Activated CD4-positive, alpha-beta T cell treated with anti-CD3 and anti-CD28 coated beads, Interleukin-2, Interleukin-6, amounts not matched to agents 100 ng/mL and 50 ng/mL, durations not matched to agents 16 hours and 8 hours (primary cell): ENCODE measurements around the gene IGSF9B.

ENCODE experiments used
- DNase-seq: peaks from one replicate; pipeline ENCODE4 v3.0.0-alpha.2; 2020

IGSF9B gene

DNA sequence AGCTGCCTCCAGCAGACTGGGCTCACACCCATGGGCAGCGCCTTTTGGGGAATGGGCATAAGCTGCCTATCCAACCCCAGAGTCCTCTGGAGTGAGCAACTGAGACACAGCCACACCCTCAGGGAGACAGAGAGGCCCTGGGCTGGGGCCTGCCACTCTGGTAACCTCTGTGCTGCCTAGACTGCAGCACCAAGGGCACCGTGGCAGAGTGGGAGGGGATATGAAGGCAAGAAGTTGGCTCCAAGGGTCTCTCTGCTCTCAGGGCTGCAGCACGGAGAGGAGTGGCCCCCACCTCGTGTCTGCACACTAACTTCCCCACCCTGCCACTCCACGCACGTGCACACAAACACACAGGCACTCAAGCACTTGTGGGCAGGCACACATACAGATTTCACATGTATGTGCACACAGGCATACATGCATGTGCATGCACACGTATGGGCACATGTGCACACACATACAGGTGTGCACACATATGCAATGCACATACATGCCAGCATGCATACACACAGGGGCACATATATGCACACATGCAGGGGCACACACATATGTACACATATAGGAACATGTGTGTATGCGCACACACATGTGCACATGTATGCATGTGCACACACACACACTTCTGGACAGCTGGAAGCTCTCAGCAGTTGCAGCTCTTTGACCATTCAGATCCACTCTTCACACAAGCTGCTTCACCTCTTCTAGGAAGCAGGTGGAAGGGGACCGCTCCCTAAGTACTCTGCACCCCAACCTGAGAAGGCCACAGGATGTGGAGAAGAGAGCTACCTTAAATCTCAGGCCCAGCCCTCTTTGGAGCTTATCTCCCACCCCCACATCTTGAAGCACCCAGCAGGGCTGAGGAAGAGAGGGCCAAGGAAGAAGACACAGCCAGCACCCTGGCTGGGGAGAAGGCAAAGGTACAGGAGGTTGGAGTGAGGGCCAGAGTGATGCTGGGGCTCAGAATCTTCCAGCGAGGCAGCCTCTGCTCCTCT is 4.3 kb downstream of the IGSF9B start:
- no peak for DNase-seq

DNA sequence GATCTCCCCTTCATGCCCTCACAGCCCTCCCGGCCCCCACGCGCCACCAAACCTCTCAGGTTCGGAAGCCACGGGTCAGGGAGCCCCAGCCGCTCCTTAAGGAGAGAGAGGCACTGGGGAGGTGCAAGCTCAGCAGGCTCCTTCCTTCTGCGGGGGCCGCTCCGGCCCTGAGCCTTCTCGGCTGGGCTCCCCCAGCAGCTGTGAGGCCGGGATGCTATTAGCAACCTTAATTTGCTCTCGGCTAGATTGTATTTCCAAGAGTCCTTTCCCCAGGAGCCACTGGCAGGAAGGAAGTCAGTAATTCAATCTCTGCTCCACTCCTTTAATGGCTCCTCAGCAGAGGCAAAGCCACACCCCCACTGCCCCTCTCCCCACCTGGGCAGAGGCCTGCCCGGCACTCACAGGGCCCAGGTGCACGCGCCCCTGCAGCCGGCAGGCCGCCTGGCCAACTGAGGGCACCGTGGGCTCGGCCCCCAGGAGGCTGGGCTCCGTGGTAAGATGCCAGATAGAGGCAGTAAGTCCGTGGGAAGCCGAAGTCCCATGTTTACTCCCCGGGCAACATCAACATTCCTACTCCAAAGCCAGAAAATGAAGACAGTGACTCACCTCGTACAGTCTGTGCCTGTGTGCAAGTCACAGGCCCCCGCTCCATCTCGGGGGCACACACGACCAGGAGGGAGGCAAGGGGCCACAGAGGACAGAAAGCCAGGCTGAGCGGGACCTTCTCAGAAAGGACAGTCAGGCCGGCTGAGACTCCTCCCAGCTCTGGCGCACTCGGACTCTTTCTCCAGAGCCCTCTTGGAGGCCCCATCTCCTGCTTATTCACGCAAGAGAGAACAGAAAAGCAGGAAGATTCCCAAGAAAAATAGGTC is 5.2 kb downstream of the IGSF9B start:
- no peak for DNase-seq

DNA sequence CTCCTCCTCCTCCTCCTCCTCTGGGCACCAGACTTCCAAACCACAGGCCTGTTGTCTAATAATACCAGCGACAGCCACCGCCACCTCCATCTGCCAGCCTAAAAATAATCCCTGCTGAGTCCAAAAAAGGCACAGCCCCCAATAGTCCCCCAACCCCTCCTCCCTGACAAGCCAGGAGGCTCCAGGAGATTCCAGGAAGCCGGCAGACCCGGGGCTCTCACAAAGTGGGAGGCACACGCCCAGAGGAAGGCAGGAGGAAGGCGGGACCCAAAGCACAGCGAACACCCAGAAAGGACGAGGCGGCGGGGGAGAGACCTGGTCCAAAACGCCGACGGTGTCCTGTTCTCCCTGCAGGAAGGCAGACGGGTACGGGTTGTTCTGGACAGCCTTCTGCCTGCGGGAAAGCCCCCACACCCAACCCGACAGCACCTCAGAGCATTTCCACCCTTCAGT is 5.9 kb downstream of the IGSF9B start:
- DNase-seq: no peak

DNA sequence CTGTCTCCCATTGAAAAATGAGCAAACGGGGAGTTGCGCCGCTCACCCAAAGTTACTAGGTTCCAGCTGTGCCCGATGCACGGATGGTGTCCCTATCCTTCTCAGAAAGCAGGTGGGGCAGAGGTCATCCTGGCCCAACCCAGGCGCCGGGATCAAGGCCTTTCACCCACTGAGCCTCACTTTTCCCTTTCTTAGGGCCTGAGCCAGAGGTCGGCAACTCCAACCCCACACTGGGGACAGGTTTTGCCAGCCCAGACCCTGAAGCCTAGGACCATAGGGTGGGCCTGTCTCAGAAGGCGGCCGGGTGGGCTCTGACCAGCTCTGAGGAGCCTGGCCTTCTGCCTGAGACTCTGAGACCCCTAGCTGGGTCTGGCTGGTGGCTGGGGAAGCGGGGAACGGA is 6.3 kb downstream of the IGSF9B start:
- no peak for DNase-seq

DNA sequence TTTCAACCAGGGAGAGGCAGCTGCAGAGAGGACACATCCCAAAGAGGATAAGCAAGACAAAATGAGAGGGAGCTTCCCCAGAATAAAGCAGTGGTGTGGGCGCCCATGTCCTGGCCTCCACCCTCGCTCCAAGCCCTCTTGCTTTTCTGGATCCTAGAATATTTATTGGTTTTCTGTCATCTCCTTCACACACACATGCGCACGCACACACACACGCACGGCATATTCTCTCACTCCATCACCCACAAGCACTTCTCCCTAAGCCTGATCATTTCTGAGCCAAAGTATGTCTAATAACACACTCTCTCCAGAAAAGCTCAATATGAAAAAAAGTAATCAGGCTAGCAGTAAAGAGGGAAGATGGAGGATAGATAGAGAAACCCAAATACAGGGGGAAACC is 7.6 kb downstream of the IGSF9B start:
- DNase-seq: no peak

DNA sequence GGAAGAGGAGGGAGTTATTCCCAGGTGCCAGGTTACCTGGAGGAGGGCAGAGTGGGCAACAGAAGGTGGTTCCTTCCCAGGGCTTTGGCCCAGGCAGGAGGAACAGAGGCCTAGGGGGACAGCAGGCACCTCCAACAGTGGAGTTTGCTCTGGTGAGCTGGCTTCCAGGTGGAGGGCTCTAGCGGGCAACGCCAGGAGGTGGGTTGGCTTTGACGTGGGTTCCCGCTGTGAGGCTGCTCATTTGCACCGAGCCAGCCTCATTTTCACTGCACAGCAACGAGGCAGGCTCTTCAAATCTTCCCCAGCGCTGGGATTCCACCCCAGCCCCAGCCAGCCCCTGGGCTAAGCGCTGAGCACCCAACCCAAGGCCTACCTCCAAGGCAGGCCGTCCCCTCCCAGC is 8.1 kb downstream of the IGSF9B start:
- DNase-seq: no peak

DNA sequence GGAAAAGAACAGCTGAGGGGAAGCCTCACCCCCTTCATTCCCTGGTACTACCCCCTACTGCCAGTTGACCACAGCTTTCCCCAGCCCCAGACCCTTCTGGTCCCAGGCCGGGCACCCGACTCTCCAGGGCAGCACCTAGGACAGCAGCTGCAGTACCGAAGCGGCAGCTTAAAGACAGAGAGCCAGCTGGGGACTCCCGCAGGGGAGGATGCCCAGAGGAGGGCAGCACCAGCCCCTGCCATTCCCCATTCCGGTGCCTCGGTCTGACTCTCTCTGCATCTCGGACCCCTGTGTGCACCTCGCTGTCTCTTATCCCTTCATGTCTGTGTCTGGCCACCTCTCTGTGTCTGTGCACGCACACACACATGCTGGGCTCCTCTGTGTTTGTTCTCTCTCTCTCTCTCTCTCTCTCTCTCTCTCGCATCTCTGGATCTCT is 9.4 kb downstream of the IGSF9B start:
- peak; percentile 67 for DNase-seq

DNA sequence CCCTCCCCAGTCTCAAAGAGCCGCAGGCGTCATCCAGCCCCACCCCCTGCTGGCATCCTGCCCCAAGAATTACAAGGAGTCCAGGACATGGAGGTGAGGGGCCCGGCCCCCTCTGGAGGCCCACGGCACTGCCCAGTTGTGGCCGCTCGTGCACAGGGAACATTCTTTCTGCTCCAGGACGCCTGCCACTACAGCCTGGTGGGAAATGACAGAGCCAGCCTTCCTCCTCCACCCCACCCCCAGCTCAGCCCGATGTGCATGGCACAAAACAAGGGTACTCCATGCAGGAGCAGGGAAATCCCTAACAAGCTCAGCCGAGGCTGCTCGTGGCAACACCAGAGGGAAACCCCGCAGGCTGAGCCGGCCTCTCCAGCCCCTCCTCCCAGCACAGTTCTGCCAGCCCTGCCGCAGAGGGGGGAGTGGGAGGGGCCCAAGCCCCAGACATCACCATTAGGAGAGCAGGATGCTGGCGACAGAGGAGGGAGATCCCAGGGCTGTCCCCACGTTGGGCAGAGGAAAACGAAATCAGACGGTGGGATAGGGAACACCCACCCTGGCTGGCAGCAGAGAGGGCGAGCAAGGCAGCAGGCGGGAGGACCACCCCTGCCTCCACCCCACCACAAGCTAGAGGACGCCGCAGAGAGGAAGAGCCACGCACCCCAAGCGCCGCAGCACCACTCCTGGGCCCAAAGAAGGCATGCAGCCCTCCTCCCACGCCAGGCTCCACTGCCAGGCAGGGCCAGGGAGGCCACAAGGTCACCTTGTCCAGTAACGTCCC is 10.0 kb downstream of the IGSF9B start:
- peak; percentile 47 for DNase-seq

DNA sequence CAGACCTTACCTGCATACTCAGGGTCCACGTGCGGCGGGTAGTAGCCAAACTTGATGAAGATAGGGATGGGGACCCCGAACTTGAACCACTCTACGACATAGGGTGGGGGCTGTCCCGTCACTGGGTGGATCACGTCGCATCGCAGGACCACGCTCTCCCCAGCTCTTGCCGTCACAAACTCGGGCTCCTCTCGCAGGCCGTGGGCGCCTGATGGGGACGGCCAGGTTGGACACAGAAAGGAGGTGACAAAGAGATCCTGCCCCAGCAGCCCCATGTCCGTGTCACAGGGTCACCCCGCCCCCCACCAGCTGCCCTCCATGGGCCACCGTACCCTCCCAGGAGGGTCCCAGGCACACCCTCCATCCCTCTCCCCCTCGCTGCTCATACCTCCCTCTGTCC is 10.7 kb downstream of the IGSF9B start:
- no peak for DNase-seq

DNA sequence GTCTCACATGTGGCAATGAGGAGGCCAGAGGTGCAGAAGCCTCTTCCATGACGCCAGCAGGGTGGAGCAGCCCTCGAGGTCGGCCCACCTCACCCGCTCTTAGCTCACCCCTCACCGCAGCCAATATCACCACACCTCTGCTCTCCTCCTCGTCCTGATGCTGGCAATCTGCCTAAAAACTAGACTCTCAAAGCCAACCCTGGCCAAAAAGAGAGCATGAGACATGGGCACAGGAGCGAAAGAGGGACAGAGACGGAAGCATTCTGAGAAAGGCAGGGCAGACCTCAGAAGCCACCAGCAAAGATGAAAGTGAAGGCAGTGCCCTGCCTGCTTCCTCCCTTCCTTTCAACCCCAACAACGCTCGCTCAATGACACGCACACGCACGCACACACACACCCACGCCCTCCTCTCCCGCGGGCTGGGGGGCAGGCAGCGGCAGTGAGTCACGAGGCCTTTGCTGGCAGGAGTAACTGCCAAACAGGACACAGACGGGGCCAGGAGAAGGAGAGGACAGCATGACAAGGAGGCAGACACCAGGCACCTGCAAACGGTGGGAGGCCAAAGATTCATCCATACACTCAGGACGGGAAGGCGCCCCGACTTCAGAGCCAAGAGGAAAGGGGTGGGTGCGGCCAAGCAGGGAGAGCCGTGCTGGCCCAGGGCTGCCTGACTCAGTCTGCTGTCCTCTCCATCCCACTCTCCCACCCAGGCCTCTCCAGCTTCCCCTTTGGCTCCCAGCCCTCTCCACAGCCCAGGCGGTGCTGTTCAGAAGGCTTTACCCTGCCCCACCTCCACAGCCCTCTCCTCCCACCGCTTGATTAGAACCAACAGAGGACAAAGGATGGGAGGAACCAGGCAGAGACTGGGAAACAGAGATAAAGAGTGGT is 11.4 kb downstream of the IGSF9B start:
- DNase-seq: peak; percentile 90

DNA sequence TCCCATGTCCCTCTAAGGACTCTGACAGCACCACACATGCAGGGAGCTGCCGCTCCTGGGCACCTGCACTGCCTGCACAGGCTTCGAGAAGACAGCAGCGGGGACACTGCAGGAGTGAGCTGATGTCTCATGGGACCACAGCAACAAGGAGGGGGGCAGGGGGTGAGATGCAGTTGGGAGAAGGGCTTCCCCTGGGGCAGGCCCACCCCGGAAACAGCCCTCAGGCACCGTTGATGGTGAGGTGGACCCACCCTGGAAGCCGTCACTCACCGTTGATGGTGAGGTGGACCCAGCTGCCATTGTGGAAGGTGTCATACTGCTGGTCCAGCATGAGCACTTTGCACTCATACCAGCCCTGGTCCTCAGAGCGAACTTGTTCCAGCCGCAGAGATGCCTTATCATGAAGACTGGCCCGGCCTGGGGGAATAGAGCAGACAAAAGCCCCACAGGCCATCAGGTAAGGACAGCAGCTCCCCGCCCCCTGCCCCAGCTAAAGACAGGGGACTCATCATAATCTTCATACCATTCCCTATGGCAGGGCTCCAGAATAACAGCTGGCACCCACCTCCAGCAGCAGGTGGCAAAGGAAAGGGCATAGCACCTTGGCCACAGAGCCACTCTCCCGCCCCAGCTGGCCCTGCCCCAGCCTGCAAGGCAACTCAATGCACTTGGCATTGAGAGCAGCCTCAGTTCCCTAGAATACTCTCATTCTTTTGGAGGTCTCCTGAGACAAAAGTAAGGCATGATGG is 12.6 kb downstream of the IGSF9B start:
- DNase-seq: no peak

DNA sequence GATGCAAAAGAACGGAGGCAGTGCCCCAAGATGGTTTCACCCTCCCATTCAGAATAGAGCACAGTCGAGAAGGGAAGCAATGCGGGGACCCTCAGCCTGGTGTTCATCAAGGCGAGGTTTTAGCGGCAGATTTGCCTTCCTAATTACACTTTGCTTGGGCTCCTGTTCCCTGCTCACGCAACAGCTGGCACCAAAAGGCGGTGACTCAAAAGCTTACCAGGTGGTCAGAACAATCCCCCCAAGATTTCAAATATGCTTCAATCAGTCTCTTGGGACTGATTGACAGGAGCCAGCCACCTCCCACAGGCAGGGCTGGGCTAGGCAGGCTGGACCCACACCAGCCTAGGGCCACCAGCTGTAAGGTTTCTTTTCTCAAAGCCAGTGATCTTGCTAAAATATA is 14.2 kb downstream of the IGSF9B start:
- DNase-seq: no peak

DNA sequence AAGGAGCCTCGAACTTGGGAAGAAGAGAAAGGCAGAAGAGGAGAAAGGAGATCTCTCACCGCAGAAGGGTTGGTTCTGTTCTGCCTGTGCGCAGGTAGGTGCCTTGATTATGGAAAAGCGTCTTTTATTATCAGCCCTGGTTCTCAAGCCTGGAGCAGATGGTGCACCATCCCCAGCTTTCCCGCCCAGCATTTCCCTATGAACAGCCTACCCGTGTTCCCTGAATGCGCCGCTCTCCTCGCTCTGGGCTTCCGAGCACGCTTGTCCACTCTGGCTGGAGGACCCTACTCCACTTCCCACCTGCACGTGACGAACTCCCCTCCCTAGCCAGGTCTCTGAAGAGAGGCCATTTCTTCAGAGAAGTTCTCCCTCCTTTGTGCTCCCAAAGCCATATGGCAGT is 15.2 kb downstream of the IGSF9B start:
- no peak for DNase-seq

DNA sequence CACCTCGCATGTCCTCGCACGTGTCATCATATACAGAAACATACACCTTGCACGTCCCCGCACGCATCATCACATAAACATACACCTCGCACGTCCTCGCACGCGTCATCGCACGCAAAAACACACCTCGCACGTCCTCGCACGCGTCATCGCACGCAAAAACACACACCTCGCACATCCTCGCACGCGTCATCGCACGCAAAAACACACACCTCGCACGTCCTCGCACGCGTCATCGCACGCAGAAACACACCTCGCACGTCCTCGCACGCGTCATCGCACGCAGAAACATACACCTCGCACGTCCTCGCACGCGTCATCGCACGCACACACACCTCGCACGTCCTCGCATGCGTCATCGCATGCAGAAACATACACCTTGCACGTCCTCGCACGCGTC is 16.7 kb downstream of the IGSF9B start:
- DNase-seq: no peak

DNA sequence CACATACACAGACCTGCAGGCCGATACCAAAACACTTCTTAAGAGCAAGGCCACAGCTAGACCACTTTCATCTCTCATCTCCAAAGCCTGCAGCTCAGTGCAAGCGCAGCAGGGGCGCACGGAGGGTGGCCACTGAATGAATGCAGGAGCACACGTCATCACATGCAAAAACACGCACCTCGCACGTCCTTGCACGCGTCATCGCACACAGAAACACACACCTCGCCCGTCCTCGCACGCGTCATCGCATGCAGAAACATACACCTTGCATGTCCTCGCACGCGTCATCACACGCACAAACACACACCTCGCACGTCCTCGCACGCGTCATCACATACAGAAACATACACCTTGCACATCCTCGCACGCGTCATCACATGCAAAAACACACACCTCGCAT is 17.2 kb downstream of the IGSF9B start:
- no peak for DNase-seq

DNA sequence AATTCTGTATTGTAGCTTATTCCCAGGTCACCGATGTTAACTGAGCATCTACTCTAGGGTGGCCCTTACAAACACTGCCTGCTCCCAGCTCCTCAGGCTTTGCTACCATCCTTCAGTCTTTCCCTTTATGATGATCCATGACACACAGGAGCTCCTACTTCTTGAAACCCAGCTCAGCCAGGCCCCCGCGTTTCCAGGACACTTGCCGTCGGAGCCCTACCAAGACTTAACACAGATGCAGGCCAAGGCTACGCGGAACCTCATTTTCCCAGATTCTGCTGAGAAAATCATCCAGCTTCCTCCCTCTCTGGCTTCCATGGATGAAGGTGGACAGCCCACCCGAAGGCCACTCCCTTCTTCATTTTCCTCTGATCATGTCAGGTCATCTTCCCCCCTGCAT is 18.6 kb downstream of the IGSF9B start:
- DNase-seq: no peak

DNA sequence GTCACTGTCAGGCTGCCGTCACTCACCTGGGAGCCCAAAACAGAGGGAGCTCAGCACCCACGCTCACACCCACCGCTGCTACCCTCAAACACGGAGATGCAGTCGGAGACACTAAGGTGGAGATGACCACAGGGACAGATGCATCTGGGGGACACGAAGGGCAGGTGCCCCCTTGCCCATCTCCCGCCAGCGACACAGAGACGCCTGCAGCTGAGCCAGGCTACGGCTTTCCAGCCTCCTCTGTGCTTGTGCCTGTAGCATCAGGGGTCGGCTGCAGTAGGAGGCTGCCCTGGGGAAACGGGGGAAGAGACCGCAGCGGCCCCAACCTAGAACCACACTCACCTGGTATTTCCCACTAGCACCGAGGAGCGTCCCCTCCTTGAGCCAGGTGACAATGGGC is 19.3 kb downstream of the IGSF9B start:
- DNase-seq: no peak

DNA sequence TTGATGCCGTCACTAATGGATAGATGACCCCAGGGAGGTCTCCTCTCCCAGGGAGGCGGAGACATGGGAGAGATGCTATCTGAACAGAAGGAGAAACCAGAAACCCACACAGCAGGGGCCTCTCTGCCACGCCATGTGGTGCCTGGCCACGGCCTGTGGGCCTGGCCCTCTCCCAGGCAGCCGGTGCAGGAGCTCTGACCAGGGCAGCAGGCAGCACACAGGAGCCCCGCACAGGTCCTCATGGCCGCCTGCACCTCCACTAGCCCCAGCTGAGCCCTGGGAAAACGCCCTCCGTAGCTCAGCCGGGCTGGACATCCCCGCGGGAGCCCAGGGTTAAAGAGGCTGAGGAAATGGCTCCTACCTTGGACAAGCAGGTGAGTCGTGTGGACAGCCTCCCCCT is 19.8 kb downstream of the IGSF9B start:
- no peak for DNase-seq

DNA sequence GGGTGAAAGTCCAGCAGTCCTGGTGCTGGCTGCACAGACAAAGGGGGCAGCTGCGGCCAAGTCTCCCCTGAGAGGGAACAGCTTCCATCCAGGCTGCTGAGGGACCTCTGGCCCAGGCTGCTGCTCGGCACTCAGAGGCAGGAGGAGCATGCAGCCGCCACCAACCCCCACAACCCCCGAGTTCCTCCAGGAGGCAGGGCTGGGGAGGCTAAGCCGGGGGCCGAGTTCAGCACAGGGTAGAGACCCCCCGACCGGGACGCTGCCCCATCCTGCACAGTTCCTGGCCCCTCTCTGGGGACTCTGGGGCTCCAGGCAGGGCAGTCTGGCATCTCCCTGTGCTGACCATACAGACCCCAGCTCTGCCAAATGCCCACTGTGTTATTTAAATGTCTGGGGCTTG is 20.2 kb downstream of the IGSF9B start:
- no peak for DNase-seq

DNA sequence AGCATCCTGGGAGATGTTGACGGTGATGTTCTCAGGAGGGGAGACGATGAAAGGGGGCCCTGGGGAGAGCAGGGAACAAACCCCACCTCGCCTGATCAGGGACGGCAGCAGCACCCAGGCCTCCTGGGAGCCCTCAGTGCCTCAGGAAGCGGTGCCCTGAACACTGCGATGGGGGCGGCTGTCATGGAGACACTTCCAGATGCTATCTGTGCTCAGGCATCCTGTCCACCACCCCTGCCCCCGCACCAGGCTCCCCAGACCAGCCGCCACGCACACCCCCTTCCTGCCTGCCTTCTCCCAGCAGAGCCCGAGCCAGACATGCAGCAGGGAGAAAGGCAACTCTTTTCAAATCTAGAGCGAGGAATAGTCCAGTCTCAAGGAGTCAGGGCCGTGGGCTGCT is 20.6 kb downstream of the IGSF9B start:
- DNase-seq: no peak

DNA sequence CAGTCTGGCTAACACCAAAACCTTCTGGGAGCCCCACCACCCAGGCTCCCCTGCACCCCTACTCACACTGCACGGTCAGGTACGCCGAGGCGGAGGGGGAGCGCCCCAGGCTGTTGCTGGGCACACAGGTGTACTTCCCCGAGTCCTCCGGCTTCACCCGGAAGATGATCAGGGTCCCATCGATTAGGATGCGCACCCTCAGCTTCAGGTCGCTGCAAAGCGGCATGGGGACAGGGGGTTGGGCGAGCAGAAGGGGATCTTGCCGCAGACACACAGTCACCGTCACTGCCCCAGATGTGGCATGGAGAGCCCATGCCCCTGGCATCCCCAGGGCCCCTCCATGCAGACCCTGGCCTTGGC is 21.2 kb downstream of the IGSF9B start:
- no peak for DNase-seq
